SU-DHL-6 (cell line): ENCODE measurements around the gene XRCC6.

Experiments
- H2AFZ ChIP-seq: fragments of 200-600 bp; sonication (generic); 2 replicates; pipeline ENCODE4 v1.6.1; 2014; ENCODE audit warnings: low read depth, mild to moderate bottlenecking, moderate library complexity, mixed read lengths, antibody characterized with exemption, low read length; ENCODE audit not compliant: severe bottlenecking
- H3F3A ChIP-seq: fragments of 200-600 bp; shearing (Covaris generic); 2 replicates; pipeline ENCODE4 v1.6.0; 2016; ENCODE audit warnings: antibody characterized with exemption, mild to moderate bottlenecking; ENCODE audit not compliant: insufficient read depth
- H3K27ac ChIP-seq: fragments of 200-600 bp; sonication (generic); 2 replicates; pipeline ENCODE4 v1.5.1; 2016; ENCODE audit warnings: low read depth, mild to moderate bottlenecking, low read length, moderate library complexity, mixed read lengths
- H3K27me3 ChIP-seq: fragments of 200-600 bp; sonication (generic), shearing (Covaris generic); 2 replicates; pipeline ENCODE4 v1.6.0; 2014; ENCODE audit warnings: mild to moderate bottlenecking, low read length
- H3K36me3 ChIP-seq: fragments of 200-600 bp; sonication (generic); 2 replicates; pipeline ENCODE4 v1.6.1; 2014; ENCODE audit warnings: mild to moderate bottlenecking, low read length, mixed read lengths
- H3K4me2 ChIP-seq: fragments of 300-600, 200-600 bp; shearing (Covaris generic), sonication (generic); 2 replicates; pipeline ENCODE4 v1.6.0; 2014; ENCODE audit warnings: low read length, low read depth, mild to moderate bottlenecking; ENCODE audit not compliant: poor library complexity, severe bottlenecking
- H3K4me3 ChIP-seq: fragments of 200-600 bp; sonication (generic); 2 replicates; pipeline ENCODE4 v1.5.1; 2014; ENCODE audit warnings: antibody characterized with exemption, low read length, mild to moderate bottlenecking, mixed read lengths; ENCODE audit not compliant: insufficient read depth, poor library complexity, severe bottlenecking
- H3K79me2 ChIP-seq: fragments of 200-600 bp; sonication (generic); 2 replicates; pipeline ENCODE4 v1.6.1; 2014; ENCODE audit warnings: mild to moderate bottlenecking, low read length, moderate library complexity; ENCODE audit not compliant: insufficient read depth
- H3K9ac ChIP-seq: fragments of 200-600 bp; sonication (generic); 2 replicates; pipeline ENCODE4 v1.7.0; 2014; ENCODE audit warnings: mild to moderate bottlenecking, low read length
- H3K9me2 ChIP-seq: fragments of 200-600 bp; sonication (generic); replicated peaks from 2 replicates; pipeline ENCODE4 v1.6.1; 2014; ENCODE audit warnings: low read length; ENCODE audit not compliant: insufficient read depth
- H3K9me3 ChIP-seq: fragments of 200-600 bp; sonication (generic); 2 replicates; pipeline ENCODE4 v1.6.1; 2014; ENCODE audit warnings: low read length, mixed read lengths; ENCODE audit not compliant: insufficient read depth
- H4K20me1 ChIP-seq: fragments of 200-600 bp; sonication (generic); 2 replicates; pipeline ENCODE4 v1.6.1; 2014; ENCODE audit warnings: low read depth, mild to moderate bottlenecking, antibody characterized with exemption, low read length, moderate library complexity, mixed read lengths
- EZH2phosphoT487 ChIP-seq: fragments of 200-600 bp; sonication (generic), shearing (Covaris generic); conservative IDR thresholded peaks from 2 replicates; pipeline ENCODE4 v1.6.1; 2018; ENCODE audit warnings: mild to moderate bottlenecking, antibody characterized with exemption, low read length, moderate library complexity, mixed read lengths
- TF ChIP-seq, protein P1 (sequence below): fragments of 200-600 bp; sonication (generic); IDR thresholded peaks from one replicate; pipeline ENCODE4 v1.5.1; 2017; ENCODE audit warnings: antibody characterized with exemption, mild to moderate bottlenecking, low read length, moderate library complexity; ENCODE audit not compliant: insufficient read depth, poor library complexity, severe bottlenecking

Gene XRCC6

DNA sequence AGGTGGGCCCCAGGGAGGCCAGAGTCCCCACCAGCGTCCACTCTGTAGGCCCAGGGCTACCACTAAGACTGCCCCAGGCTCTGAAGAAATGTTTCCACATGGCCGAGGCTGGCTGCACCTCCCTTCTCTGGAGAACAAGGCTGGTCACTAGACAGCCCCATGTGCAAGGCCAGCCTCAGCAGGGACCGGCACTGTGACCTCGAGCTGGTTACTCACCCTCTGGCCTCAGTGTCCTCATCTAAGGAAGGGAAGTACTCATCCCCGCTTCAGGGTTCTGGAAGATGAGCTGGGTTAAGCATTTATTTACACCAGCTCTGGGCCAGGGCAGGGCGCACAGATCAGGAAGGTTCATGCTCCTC is 41.1 kb upstream of the XRCC6 start:
- H3K9me3 ChIP-seq = no peaks in the 10 kb centered on the region
- H2AFZ ChIP-seq = no peak overlapping the region
- H3K27ac ChIP-seq = no peak overlapping the region
- H3K27me3 ChIP-seq = no peaks in the 10 kb centered on the region
- H3K4me3 ChIP-seq = no peak overlapping the region
- no peaks in the 10 kb centered on the region for H3K36me3 ChIP-seq
- H3K9me2 ChIP-seq = no peaks in the 10 kb centered on the region
- no peaks in the 10 kb centered on the region for H4K20me1 ChIP-seq
- H3K9ac ChIP-seq = no peak overlapping the region
- H3K4me2 ChIP-seq = no peak overlapping the region
- TF ChIP-seq EZH2phosphoT487 = no peak
- TF ChIP-seq, protein P1, sequence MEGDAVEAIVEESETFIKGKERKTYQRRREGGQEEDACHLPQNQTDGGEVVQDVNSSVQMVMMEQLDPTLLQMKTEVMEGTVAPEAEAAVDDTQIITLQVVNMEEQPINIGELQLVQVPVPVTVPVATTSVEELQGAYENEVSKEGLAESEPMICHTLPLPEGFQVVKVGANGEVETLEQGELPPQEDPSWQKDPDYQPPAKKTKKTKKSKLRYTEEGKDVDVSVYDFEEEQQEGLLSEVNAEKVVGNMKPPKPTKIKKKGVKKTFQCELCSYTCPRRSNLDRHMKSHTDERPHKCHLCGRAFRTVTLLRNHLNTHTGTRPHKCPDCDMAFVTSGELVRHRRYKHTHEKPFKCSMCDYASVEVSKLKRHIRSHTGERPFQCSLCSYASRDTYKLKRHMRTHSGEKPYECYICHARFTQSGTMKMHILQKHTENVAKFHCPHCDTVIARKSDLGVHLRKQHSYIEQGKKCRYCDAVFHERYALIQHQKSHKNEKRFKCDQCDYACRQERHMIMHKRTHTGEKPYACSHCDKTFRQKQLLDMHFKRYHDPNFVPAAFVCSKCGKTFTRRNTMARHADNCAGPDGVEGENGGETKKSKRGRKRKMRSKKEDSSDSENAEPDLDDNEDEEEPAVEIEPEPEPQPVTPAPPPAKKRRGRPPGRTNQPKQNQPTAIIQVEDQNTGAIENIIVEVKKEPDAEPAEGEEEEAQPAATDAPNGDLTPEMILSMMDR = no peak
- H3K79me2 ChIP-seq = no peaks in the 10 kb centered on the region
- no peaks in the 10 kb centered on the region for H3F3A ChIP-seq

GRCh38 chr22:41582694-41583093 is 38.4 kb upstream of the XRCC6 start:
- no peak overlapping the region for H2AFZ ChIP-seq
- H3K9ac ChIP-seq = no peak overlapping the region
- H3K27ac ChIP-seq = no peak overlapping the region
- H3K4me2 ChIP-seq = no peak overlapping the region
- no peaks in the 10 kb centered on the region for H3K79me2 ChIP-seq
- TF ChIP-seq, protein P1 = no peak
- TF ChIP-seq EZH2phosphoT487 = no peak
- no peaks in the 10 kb centered on the region for H4K20me1 ChIP-seq
- no peaks in the 10 kb centered on the region for H3F3A ChIP-seq
- no peaks in the 10 kb centered on the region for H3K9me2 ChIP-seq
- H3K36me3 ChIP-seq = no peaks in the 10 kb centered on the region
- H3K9me3 ChIP-seq = no peaks in the 10 kb centered on the region
- no peaks in the 10 kb centered on the region for H3K27me3 ChIP-seq
- no peak overlapping the region for H3K4me3 ChIP-seq

GRCh38 chr22:41584881-41585280 is 36.2 kb upstream of the XRCC6 start:
- Histone ChIP-seq H3K9me2 (no peaks in the 10 kb centered on the region), H3K36me3 (no peaks in the 10 kb centered on the region), H2AFZ (no peak overlapping the region), H3K27me3 (no peaks in the 10 kb centered on the region), H3K4me2 (no peak overlapping the region), H3K4me3 (no peak overlapping the region), H4K20me1 (no peaks in the 10 kb centered on the region), H3K27ac (no peak overlapping the region), H3K79me2 (peaks cover 8% of the 10 kb centered on the region; the same call in 1 of the 2 replicates), H3F3A (no peaks in the 10 kb centered on the region), H3K9ac (no peak overlapping the region), H3K9me3 (no peaks in the 10 kb centered on the region)
- TF ChIP-seq EZH2phosphoT487 = no peak
- TF ChIP-seq, protein P1 = no peak

DNA sequence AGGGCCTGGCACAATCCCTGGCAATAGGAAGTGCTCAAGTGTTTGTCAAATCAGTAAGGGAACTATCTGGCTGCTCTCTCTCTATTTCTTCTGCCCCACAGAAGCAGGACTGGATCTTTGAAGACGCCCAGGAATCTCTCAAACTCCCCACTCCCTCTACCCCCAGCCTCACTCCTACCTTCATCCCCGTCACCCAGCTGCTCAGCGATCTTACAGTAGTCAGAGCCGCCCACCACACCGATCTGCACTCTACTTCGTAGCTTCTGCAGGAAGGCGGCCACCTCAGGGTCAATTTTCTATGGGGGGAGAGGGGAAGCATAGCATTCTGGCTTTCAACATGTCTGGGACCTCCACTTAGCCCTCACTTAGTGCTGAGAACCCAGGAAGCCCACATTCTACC is 35.2 kb upstream of the XRCC6 start:
- Histone ChIP-seq H3K27me3 (no peaks in the 10 kb centered on the region), H4K20me1 (no peaks in the 10 kb centered on the region), H3K9me3 (no peaks in the 10 kb centered on the region), H3K9me2 (no peaks in the 10 kb centered on the region), H2AFZ (no peak overlapping the region), H3K9ac (no peak overlapping the region), H3K79me2 (peaks cover 8% of the 10 kb centered on the region; the same call in 1 of the 2 replicates), H3F3A (no peaks in the 10 kb centered on the region), H3K36me3 (no peaks in the 10 kb centered on the region), H3K4me3 (no peak overlapping the region), H3K4me2 (no peak overlapping the region), H3K27ac (no peak overlapping the region)
- TF ChIP-seq, protein P1 = no peak
- no peak for TF ChIP-seq EZH2phosphoT487
